ENCODE results near the gene GARIN6.

GRCh38 chr12:99648183-99648582 lies 630 bp downstream of the GARIN6 start:
- no peak for TF ChIP-seq POLR2AphosphoS5 (IDR thresholded peaks at IDR 0.05)
- no peak for TF ChIP-seq CTCF (IDR thresholded peaks at IDR 0.05)
- TF ChIP-seq POLR2A (IDR thresholded peaks at IDR 0.05): no peak
- no peak for TF ChIP-seq EP300 (IDR thresholded peaks at IDR 0.05)

All from suprapubic skin (tissue), 4 donors.